ENCODE measurements around the gene PXMP4. TPM values are rescaled to one million over a fixed set of nuclear protein-coding genes. Genes with fewer than 3 reads are reported as not detected.

PXMP4 gene, protein sequence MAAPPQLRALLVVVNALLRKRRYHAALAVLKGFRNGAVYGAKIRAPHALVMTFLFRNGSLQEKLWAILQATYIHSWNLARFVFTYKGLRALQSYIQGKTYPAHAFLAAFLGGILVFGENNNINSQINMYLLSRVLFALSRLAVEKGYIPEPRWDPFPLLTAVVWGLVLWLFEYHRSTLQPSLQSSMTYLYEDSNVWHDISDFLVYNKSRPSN
- total RNA-seq (2021): 4.5 and 5.7 TPM in 2 replicates
- long read RNA-seq, full-length matches to known transcripts: 27 of 31 reads
- long read RNA-seq, partial matches to known transcripts: 1 of 31 reads
- long read RNA-seq, other reads (novel, unspliced or antisense): 3 of 31 reads

DNA sequence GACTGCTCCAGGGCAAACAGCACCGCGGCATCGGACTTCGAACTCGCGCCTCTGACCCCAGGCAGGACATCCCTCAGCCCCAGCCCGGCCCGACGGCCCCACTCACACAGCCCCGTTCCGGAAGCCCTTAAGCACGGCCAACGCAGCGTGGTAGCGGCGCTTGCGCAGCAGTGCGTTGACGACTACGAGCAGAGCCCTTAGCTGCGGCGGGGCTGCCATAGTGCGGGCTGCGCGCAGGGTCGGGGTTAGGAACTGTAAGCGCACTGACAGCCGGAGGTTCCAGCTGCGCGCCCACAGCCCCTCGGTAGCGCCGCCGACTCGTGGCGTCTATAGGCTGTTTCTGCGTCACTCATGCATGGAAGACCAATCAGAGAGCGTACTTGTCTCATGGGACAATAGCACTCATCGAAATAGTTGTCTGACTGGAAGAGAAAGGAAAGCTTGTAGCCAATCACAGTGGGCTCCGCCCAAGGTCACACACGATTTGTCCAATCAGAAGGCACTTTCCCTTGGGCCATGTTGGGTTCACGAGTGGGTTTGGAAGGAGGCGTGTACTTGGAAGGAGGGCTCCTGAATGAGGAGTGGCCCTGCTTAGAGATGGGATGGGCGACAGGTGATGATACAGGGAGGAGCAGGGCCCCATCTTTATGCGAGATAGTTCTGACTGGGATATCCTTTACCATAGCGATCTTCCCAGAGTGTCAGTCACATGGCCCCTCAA, at the start of gene PXMP4:
Gene PXMP4 (minus strand): TSS at position 322 of the 721 bp plus-strand sequence. CDS start 103 bp downstream, at position 219.
- Histone ChIP-seq H3K23me2 (ENCODE audit: insufficient read length, low read depth, low read length, poor library complexity, severe bottlenecking) (peaks cover 7% of the 10 kb centered on the region), H2BK5ac (ENCODE audit: insufficient read length, low read length) (no peak within 1 kb of the TSS), H3K79me2 (ENCODE audit: insufficient read depth, low read length) (no peaks in the 10 kb centered on the region), H2AK5ac (ENCODE audit: insufficient read length, low read length) (no peak within 1 kb of the TSS), H3K27me3 (ENCODE audit: insufficient read depth, low read length) (no peaks in the 10 kb centered on the region), H2BK15ac (ENCODE audit: low read depth, low read length) (no peak within 1 kb of the TSS), H3K4ac (ENCODE audit: low read depth, low read length) (no peak within 1 kb of the TSS), H2BK12ac (ENCODE audit: insufficient read length, low read depth, low read length) (no peak within 1 kb of the TSS), H4K91ac (ENCODE audit: insufficient read length, low read depth, low read length) (no peak within 1 kb of the TSS), H3K18ac (ENCODE audit: insufficient read length, low read depth, low read length) (no peak within 1 kb of the TSS), H3K14ac (ENCODE audit: insufficient read depth, low read length) (no peak within 1 kb of the TSS), H2BK120ac (ENCODE audit: low read depth, low read length, poor library complexity, severe bottlenecking) (no peak within 1 kb of the TSS), H3K4me1 (ENCODE audit: insufficient read depth, low read length) (no peaks in the 10 kb centered on the region), H3K4me2 (ENCODE audit: insufficient read depth, insufficient read length, low read length) (peak within 1 kb of the TSS; percentile 52), H4K5ac (ENCODE audit: insufficient read length, low read depth, low read length) (no peak within 1 kb of the TSS), H3K56ac (ENCODE audit: insufficient read length, low read depth, low read length) (no peak within 1 kb of the TSS), H4K8ac (replicated peaks; ENCODE audit: insufficient read length, low read depth, low read length) (no peak within 1 kb of the TSS), H4K20me1 (ENCODE audit: control insufficient read depth, insufficient read depth, insufficient read length) (no peaks in the 10 kb centered on the region), H3K23ac (ENCODE audit: insufficient read length, low read depth, low read length) (no peak within 1 kb of the TSS), H3K27ac (ENCODE audit: insufficient read length, low read depth, low read length) (no peak within 1 kb of the TSS), H3K9me3 (ENCODE audit: control insufficient read depth, low read depth, low read length) (no peaks in the 10 kb centered on the region), H3T11ph (ENCODE audit: low read length) (no peak within 1 kb of the TSS), H3K79me1 (ENCODE audit: insufficient read depth, low read depth, low read length, poor library complexity, severe bottlenecking) (no peaks in the 10 kb centered on the region), H2AFZ (ENCODE audit: low read length) (no peak within 1 kb of the TSS), H3K9ac (ENCODE audit: extremely low read depth, insufficient read length, low read length) (no peak within 1 kb of the TSS), H2BK20ac (ENCODE audit: low read depth, low read length, poor library complexity, severe bottlenecking) (no peak within 1 kb of the TSS)
- H3K4me1 Mint-ChIP-seq: peaks cover 3% of the 10 kb centered on the region in 2 experiments; a peak in 1 of 4 replicates
- H3K4me3 Mint-ChIP-seq: peak within 1 kb of the TSS; percentile 72 to 83
- no peak within 1 kb of the TSS for H3K27ac Mint-ChIP-seq
- H3K9me3 Mint-ChIP-seq: no peaks in the 10 kb centered on the region; a peak in 1 of 5 replicates
- peaks cover 7% of the 10 kb centered on the region for H3K27me3 Mint-ChIP-seq (ENCODE audit: low read depth)
- peaks cover 0 to 2% (median 0%) of the 10 kb centered on the region in 3 experiments; a peak in 1 of 7 replicates for H3K36me3 Mint-ChIP-seq (ENCODE audit: insufficient read depth in 1 of 3, low read depth in 3 of 3)
- peak; percentile 93 for DNase-seq
- TF ChIP-seq, protein P1, sequence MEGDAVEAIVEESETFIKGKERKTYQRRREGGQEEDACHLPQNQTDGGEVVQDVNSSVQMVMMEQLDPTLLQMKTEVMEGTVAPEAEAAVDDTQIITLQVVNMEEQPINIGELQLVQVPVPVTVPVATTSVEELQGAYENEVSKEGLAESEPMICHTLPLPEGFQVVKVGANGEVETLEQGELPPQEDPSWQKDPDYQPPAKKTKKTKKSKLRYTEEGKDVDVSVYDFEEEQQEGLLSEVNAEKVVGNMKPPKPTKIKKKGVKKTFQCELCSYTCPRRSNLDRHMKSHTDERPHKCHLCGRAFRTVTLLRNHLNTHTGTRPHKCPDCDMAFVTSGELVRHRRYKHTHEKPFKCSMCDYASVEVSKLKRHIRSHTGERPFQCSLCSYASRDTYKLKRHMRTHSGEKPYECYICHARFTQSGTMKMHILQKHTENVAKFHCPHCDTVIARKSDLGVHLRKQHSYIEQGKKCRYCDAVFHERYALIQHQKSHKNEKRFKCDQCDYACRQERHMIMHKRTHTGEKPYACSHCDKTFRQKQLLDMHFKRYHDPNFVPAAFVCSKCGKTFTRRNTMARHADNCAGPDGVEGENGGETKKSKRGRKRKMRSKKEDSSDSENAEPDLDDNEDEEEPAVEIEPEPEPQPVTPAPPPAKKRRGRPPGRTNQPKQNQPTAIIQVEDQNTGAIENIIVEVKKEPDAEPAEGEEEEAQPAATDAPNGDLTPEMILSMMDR (conservative IDR thresholded peaks at IDR 0.05): no peak
- no CpG with 5 or more reads among the region's 46 CpGs for WGBS (ENCODE audit: extremely low coverage, insufficient read length, low lambda C conversion rate)
